HepG2 (cell line): ENCODE data around the gene GZF1. TPM values are rescaled to one million over a fixed set of nuclear protein-coding genes. Genes with fewer than 3 reads are reported as not detected.

ENCODE experiments used
- AGO1 ChIP-seq: fragments of 200-400 bp; formaldehyde crosslinking; IDR thresholded peaks from 2 replicates; pipeline ENCODE4 v1.6.1; 2017; ENCODE audit warnings: mild to moderate bottlenecking, low read depth, low read length, moderate library complexity; ENCODE audit not compliant: poor library complexity, severe bottlenecking
- ETV5 ChIP-seq: IDR thresholded peaks from 2 replicates; pipeline ENCODE4 v1.6.1; 2018; ENCODE audit warnings: missing biosample characterization, missing genetic modification reagents, inconsistent platforms, borderline replicate concordance
- IRX3 ChIP-seq: sonication (generic); formaldehyde crosslinking; IDR thresholded peaks from 2 replicates; pipeline ENCODE4 v1.8.1; 2023; ENCODE audit warnings: mild to moderate bottlenecking, low read depth, missing genetic modification reagents, borderline replicate concordance
- MBNL3 ChIP-seq: fragments of 250-450 bp; sonication (Bioruptor Pico); conservative IDR thresholded peaks from 2 replicates; pipeline ENCODE4 v1.8.0; 2022; ENCODE audit warnings: mild to moderate bottlenecking, inconsistent platforms
- MYPOP ChIP-seq: sonication (generic); formaldehyde crosslinking; IDR thresholded peaks from 2 replicates; pipeline ENCODE4 v1.8.1; 2023; ENCODE audit warnings: mild to moderate bottlenecking, moderate library complexity, missing genetic modification reagents
- MZF1 ChIP-seq: sonication (generic); formaldehyde crosslinking; IDR thresholded peaks from 2 replicates; pipeline ENCODE4 v1.8.1; 2023; ENCODE audit warnings: mild to moderate bottlenecking, missing genetic modification reagents, borderline replicate concordance
- PRDM4 ChIP-seq: sonication (generic); formaldehyde crosslinking; IDR thresholded peaks from 2 replicates; pipeline ENCODE4 v1.9.0; 2021; ENCODE audit warnings: missing genetic modification reagents, borderline replicate concordance
- SNAI1 ChIP-seq: sonication (generic); formaldehyde crosslinking; IDR thresholded peaks from 2 replicates; pipeline ENCODE4 v1.5.0; 2020; ENCODE audit warnings: mild to moderate bottlenecking, missing genetic modification reagents, borderline replicate concordance
- SYNCRIP ChIP-seq: fragments of 200-400 bp; formaldehyde crosslinking; IDR thresholded peaks from 2 replicates; pipeline ENCODE4 v1.6.1; 2018; ENCODE audit warnings: mild to moderate bottlenecking, low read depth, low read length; ENCODE audit not compliant: insufficient read depth
- TAF15 ChIP-seq: fragments of 200-400 bp; formaldehyde crosslinking; IDR thresholded peaks from one replicate; pipeline ENCODE4 v1.6.1; 2018; ENCODE audit warnings: mild to moderate bottlenecking, low read depth, low read length; ENCODE audit not compliant: poor library complexity, severe bottlenecking
- TBX3 ChIP-seq: fragments of 450-650 bp; IDR thresholded peaks from 2 replicates; pipeline ENCODE4 v1.6.1; 2017; ENCODE audit warnings: antibody characterized with exemption, mild to moderate bottlenecking, inconsistent platforms, borderline replicate concordance
- TIGD3 ChIP-seq: sonication (generic); formaldehyde crosslinking; IDR thresholded peaks from 2 replicates; pipeline ENCODE4 v1.5.1; 2020; ENCODE audit warnings: mild to moderate bottlenecking, missing genetic modification reagents, borderline replicate concordance
- ZBTB7A ChIP-seq: sonication (generic); formaldehyde crosslinking; IDR thresholded peaks from 2 replicates; pipeline ENCODE4 v1.8.0; 2022; ENCODE audit warnings: mild to moderate bottlenecking, missing genetic modification reagents
- ZBTB8A ChIP-seq: sonication (generic); formaldehyde crosslinking; IDR thresholded peaks from 2 replicates; pipeline ENCODE4 v1.4.0; 2020; ENCODE audit warnings: mild to moderate bottlenecking, low read depth, missing genetic modification reagents, borderline replicate concordance
- ZNF598 ChIP-seq: sonication (generic); formaldehyde crosslinking; IDR thresholded peaks from 2 replicates; pipeline ENCODE4 v1.5.1; 2020; ENCODE audit warnings: mild to moderate bottlenecking, missing genetic modification reagents, borderline replicate concordance
- ZNF737 ChIP-seq: sonication (generic); formaldehyde crosslinking; IDR thresholded peaks from 2 replicates; pipeline ENCODE4 v1.5.0; 2020; ENCODE audit warnings: missing genetic modification reagents, mild to moderate bottlenecking, borderline replicate concordance
- ZSCAN25 ChIP-seq: sonication (generic); formaldehyde crosslinking; IDR thresholded peaks from 2 replicates; pipeline ENCODE4 v1.8.0; 2022; ENCODE audit warnings: mild to moderate bottlenecking, missing genetic modification reagents
- ZZZ3 ChIP-seq: sonication (generic); formaldehyde crosslinking; IDR thresholded peaks from 2 replicates; pipeline ENCODE4 v1.4.0; 2020; ENCODE audit warnings: missing genetic modification reagents, mild to moderate bottlenecking, borderline replicate concordance
- polyA plus RNA-seq, 8 experiments: library from polyadenylated mRNA; depleted of rRNA in 3 of 8; stranded (reverse) in 7 of 8; unstranded in 1 of 8; fragments of >200 nt; fragmentation: Illumina TruSeq in 4 of 8; extraction: Trizol in 4 of 8; gene quantifications; 2 replicates each; pipeline versions ENCODE4 v1.2.1 to v1.2.3, GENCODE V29; 2011 to 2016; ENCODE audit warnings: low read depth in 4 of 8, missing spikeins in 1 of 8, mixed read lengths in 1 of 8; ENCODE audit not compliant: insufficient read depth in 1 of 8
- total RNA-seq, 5 experiments: library from RNA; depleted of rRNA; stranded (reverse); fragments of >200 nt; fragmentation: Illumina TruSeq; extraction: Trizol; gene quantifications; 2 replicates each; pipeline ENCODE4 v1.2.3, GENCODE V29; 2016; ENCODE audit warnings: low read depth in 1 of 5
- TF ChIP-seq, protein P1 (sequence below): sonication (generic); formaldehyde crosslinking; IDR thresholded peaks from 2 replicates; pipeline ENCODE4 v1.8.0; 2022; ENCODE audit warnings: mild to moderate bottlenecking, missing genetic modification reagents
- TF ChIP-seq, protein P2 (sequence below): sonication (generic); formaldehyde crosslinking; IDR thresholded peaks from 2 replicates; pipeline ENCODE4 v1.8.1; 2023; ENCODE audit warnings: missing genetic modification reagents, mild to moderate bottlenecking, borderline replicate concordance

The GZF1 gene
- total and polyA plus RNA-seq, 2 of the 13 experiments (the other 11 are each of a cell fraction or from before 2014, with no cell fraction given) = 16.9 to 26.0 TPM

- TF ChIP-seq ZNF598 (CRISPR knock-in tag) (peak; percentile 84; the same call in 1 of the 2 replicates), ZNF737 (peak; percentile 86; the same call in 1 of the 2 replicates), AGO1 (peak; percentile 89), ZSCAN25 (CRISPR knock-in tag) (peak; percentile 85), SNAI1 (CRISPR knock-in tag) (no peak), IRX3 (CRISPR knock-in tag) (no peak), MZF1 (CRISPR knock-in tag) (no peak), SYNCRIP (no peak), TAF15 (peak; percentile 96), TIGD3 (CRISPR knock-in tag) (no peak; the same call in 1 of the 2 replicates), MBNL3 (CRISPR knock-in tag) (no peak), ZBTB7A (CRISPR knock-in tag) (peak; percentile 5; the same call in 1 of the 2 replicates), ZZZ3 (CRISPR knock-in tag) (peak; percentile 64; the same call in 1 of the 2 replicates), MYPOP (CRISPR knock-in tag) (peak; percentile 96), TBX3 (peak; percentile 83), ZBTB8A (CRISPR knock-in tag) (peak; percentile 18; the same call in 1 of the 2 replicates), PRDM4 (no peak; the same call in 1 of the 2 replicates), ETV5 (CRISPR knock-in tag) (peak; percentile 51; the same call in 1 of the 2 replicates)
- TF ChIP-seq, protein P1, sequence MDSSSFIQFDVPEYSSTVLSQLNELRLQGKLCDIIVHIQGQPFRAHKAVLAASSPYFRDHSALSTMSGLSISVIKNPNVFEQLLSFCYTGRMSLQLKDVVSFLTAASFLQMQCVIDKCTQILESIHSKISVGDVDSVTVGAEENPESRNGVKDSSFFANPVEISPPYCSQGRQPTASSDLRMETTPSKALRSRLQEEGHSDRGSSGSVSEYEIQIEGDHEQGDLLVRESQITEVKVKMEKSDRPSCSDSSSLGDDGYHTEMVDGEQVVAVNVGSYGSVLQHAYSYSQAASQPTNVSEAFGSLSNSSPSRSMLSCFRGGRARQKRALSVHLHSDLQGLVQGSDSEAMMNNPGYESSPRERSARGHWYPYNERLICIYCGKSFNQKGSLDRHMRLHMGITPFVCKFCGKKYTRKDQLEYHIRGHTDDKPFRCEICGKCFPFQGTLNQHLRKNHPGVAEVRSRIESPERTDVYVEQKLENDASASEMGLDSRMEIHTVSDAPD (CRISPR knock-in tag) = no peak
- TF ChIP-seq, protein P2, sequence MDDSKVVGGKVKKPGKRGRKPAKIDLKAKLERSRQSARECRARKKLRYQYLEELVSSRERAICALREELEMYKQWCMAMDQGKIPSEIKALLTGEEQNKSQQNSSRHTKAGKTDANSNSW (CRISPR knock-in tag) = no peak
Measured at GRCh38 chr20:23357767-23358562, 4.0 kb upstream of the GZF1 start (continued).
